Ishikawa (cell line): ENCODE data around the gene ATXN3L.

Experiments used
- CEBPB ChIP-seq: IDR thresholded peaks from 2 replicates; pipeline ENCODE4 v1.6.1; 2012
- CREB1 ChIP-seq: IDR thresholded peaks from 2 replicates; pipeline ENCODE4 v1.6.1; 2012; ENCODE audit warnings: low read depth
- EGR1 ChIP-seq: IDR thresholded peaks from 2 replicates; pipeline ENCODE4 v1.6.1; 2012
- EP300 ChIP-seq: IDR thresholded peaks from 2 replicates; pipeline ENCODE4 v1.6.1; 2012; ENCODE audit warnings: borderline replicate concordance
- FOXM1 ChIP-seq: IDR thresholded peaks from 2 replicates; pipeline ENCODE4 v1.6.1; 2012; ENCODE audit warnings: low read depth, borderline replicate concordance
- NFIC ChIP-seq: IDR thresholded peaks from 2 replicates; pipeline ENCODE4 v1.6.1; 2012
- RAD21 ChIP-seq: IDR thresholded peaks from 2 replicates; pipeline ENCODE4 v1.6.1; 2012; ENCODE audit warnings: low read depth
- TAF1 ChIP-seq: IDR thresholded peaks from 2 replicates; pipeline ENCODE4 v1.6.1; 2012; ENCODE audit warnings: low read depth, mild to moderate bottlenecking
- TCF12 ChIP-seq: IDR thresholded peaks from 2 replicates; pipeline ENCODE4 v1.6.1; 2012; ENCODE audit warnings: low read depth
- TEAD4 ChIP-seq: IDR thresholded peaks from 2 replicates; pipeline ENCODE4 v1.6.1; 2012
- YY1 ChIP-seq: IDR thresholded peaks from 2 replicates; pipeline ENCODE4 v1.6.1; 2012; ENCODE audit warnings: low read depth
- ZBTB7A ChIP-seq: IDR thresholded peaks from 2 replicates; pipeline ENCODE4 v1.6.1; 2012; ENCODE audit warnings: low read depth
- TF ChIP-seq, protein P1 (sequence below): IDR thresholded peaks from 2 replicates; pipeline ENCODE4 v1.6.1; 2012; ENCODE audit warnings: low read depth, mild to moderate bottlenecking
- TF ChIP-seq, protein P2 (sequence below): IDR thresholded peaks from 2 replicates; pipeline ENCODE4 v1.6.1; 2012
- TF ChIP-seq, protein P3 (sequence below): IDR thresholded peaks from 2 replicates; pipeline ENCODE4 v1.6.1; 2012

ATXN3L gene

DNA sequence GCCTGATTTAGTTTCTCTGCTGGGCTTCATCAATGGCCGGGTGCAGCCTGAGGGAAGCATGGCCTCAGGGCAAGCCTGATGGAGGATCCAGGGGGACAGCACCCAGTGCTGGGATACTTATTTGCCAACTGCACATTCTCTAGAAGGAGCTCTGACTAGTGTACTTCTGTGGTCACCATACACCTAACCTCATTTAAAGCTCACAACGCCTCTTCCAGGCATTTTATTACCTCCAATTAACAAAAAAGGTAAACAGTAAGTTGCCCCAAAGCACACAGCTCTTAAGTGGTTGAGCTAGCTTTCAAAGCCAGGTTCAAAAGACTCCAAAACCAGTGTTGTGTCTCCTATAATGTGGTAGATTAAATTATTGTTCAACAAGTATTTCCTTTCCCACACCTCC is 26.8 kb upstream of the ATXN3L start:
- TF ChIP-seq RAD21 (no peak), CREB1 (no peak), CEBPB (no peak), NFIC (no peak), TEAD4 (no peak), TCF12 (no peak), EP300 (no peak)
- TF ChIP-seq, protein P1, sequence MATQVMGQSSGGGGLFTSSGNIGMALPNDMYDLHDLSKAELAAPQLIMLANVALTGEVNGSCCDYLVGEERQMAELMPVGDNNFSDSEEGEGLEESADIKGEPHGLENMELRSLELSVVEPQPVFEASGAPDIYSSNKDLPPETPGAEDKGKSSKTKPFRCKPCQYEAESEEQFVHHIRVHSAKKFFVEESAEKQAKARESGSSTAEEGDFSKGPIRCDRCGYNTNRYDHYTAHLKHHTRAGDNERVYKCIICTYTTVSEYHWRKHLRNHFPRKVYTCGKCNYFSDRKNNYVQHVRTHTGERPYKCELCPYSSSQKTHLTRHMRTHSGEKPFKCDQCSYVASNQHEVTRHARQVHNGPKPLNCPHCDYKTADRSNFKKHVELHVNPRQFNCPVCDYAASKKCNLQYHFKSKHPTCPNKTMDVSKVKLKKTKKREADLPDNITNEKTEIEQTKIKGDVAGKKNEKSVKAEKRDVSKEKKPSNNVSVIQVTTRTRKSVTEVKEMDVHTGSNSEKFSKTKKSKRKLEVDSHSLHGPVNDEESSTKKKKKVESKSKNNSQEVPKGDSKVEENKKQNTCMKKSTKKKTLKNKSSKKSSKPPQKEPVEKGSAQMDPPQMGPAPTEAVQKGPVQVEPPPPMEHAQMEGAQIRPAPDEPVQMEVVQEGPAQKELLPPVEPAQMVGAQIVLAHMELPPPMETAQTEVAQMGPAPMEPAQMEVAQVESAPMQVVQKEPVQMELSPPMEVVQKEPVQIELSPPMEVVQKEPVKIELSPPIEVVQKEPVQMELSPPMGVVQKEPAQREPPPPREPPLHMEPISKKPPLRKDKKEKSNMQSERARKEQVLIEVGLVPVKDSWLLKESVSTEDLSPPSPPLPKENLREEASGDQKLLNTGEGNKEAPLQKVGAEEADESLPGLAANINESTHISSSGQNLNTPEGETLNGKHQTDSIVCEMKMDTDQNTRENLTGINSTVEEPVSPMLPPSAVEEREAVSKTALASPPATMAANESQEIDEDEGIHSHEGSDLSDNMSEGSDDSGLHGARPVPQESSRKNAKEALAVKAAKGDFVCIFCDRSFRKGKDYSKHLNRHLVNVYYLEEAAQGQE: no peak
- TF ChIP-seq, protein P2, sequence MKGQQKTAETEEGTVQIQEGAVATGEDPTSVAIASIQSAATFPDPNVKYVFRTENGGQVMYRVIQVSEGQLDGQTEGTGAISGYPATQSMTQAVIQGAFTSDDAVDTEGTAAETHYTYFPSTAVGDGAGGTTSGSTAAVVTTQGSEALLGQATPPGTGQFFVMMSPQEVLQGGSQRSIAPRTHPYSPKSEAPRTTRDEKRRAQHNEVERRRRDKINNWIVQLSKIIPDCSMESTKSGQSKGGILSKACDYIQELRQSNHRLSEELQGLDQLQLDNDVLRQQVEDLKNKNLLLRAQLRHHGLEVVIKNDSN: no peak

DNA sequence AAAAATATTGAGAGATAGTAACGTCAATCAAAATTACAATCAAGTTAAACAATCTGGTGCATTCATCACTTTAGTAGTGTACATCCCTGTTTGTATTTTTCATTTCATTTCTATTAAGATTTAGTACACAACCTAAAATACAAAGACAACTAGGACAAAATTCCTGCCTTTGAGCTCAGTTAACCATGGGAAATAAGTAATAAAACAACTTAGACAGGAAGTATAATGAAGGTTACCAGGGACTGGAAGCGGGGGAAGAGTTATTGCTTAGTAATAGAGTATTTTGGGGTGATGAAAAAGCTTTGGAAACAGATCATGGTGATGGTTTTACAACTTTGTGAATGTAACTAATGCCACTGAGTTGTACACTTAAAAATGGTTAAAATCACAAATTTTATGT is 25.6 kb upstream of the ATXN3L start:
- TF ChIP-seq NFIC: no peak
- no peak for TF ChIP-seq TEAD4
- TF ChIP-seq, protein P1: no peak
- no peak for TF ChIP-seq EGR1
- TF ChIP-seq, protein P3, sequence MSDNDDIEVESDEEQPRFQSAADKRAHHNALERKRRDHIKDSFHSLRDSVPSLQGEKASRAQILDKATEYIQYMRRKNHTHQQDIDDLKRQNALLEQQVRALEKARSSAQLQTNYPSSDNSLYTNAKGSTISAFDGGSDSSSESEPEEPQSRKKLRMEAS: no peak
- no peak for TF ChIP-seq TAF1
- TF ChIP-seq EP300: no peak
- no peak for TF ChIP-seq ZBTB7A

DNA sequence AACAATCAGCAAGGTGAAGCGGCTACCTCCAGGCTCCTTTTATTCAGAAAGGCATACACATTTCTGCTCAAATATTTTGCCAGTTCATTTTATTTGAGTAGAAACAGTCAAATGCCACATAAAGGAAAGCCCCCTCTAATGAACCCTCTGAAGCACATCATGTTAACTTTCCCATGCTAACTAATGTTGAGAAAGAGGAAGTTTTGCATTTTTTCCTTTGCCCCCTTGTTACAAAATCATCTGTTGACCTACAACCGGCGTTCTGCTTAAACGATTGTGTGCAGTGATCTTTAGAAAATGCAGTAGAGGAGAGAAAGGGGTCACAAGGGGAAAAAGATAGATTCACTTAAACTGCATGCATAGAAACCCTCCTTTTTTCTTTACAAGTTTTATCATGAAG is 25.2 kb upstream of the ATXN3L start:
- TF ChIP-seq RAD21: no peak

DNA sequence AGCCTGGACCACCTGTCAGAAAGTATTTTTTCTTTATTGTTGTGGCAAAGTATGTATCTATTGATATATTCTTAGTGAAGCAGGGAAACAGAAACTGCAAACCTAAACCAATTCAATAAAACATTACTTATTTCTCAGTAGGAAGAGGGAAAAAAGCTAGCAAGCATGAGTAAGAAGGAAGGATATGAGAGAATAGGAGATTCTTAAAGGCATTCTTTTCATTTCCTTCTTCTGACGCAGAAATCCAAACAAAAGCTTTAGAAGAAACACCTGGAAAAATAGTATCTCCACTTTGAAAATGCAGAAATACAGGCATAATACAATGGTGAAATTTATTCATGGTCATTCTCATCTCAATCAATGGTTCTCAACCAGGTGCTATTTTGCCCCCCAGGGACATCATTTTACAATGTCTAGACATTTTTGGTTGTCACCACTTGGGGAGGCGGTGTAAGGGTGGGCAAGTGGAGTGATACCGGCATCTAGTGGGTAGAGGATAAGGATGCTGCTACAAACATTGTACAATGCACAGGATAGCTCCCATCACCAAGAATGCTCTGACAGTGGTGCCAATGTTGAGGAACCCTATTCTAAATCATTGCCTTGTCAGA is 21.7 kb upstream of the ATXN3L start:
- TF ChIP-seq YY1 (no peak), CEBPB (no peak), EGR1 (no peak), FOXM1 (no peak), CREB1 (no peak), TCF12 (no peak), NFIC (no peak), TEAD4 (no peak), ZBTB7A (no peak), EP300 (no peak), TAF1 (no peak), RAD21 (no peak)
- TF ChIP-seq, protein P2: no peak
- TF ChIP-seq, protein P1: no peak
- TF ChIP-seq, protein P3: no peak

DNA sequence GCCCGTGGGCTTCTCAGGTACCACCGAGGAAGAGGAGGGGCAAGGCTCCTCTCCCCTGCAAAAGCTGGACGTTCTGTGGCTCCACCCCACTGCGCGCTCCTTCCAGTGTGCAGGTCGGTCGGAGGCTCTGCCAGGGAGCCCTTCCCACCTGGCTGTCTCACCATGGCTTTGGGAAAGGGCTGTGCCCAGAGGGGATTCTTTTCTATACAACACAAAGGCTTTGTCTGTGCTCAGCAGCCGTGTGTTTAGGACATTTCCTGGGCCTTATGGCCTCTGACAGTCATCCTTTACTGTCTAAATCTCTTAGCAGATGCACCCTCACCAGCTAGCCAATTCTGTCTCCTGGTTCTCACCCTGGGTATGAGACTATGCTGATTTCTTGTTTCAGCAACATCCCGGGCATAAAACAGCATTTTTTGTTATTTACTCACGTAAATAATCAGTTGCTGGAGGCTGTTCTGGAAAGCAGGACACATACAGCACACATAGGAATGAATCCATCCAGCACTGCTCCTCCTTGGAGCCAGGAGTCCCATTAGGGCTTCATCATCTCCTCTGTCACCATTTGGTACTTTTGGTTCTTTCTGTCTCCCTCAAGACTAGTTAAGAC is 20.4 kb upstream of the ATXN3L start:
- no peak for TF ChIP-seq EGR1
- TF ChIP-seq EP300: no peak
- no peak for TF ChIP-seq CEBPB
- TF ChIP-seq NFIC: no peak
- no peak for TF ChIP-seq TCF12
- TF ChIP-seq CREB1: no peak
- no peak for TF ChIP-seq YY1
- TF ChIP-seq, protein P1: no peak
